Esophagus muscularis mucosa (tissue), 4 donors: ENCODE data around the gene FILIP1L.

Experiments used
- CTCF ChIP-seq, 3 experiments: fragments of 200-600 bp in 2 of 3; fragments of 450-650 bp in 1 of 3; sonication (generic) in 2 of 3; IDR thresholded peaks; one replicate each; pipeline ENCODE4 v1.5.1; 2017 to 2019; ENCODE audit warnings: antibody characterized with exemption in 3 of 3, mild to moderate bottlenecking in 2 of 3, moderate library complexity in 1 of 3
- EP300 ChIP-seq: sonication (generic); formaldehyde crosslinking; IDR thresholded peaks from one replicate; pipeline ENCODE4 v1.6.1; 2017; ENCODE audit warnings: antibody characterized with exemption
- POLR2A ChIP-seq: fragments of 450-650 bp; IDR thresholded peaks from one replicate; pipeline ENCODE4 v1.6.1; 2017; ENCODE audit warnings: antibody characterized with exemption, moderate library complexity, mild to moderate bottlenecking, low read depth
- POLR2AphosphoS5 ChIP-seq, 2 donors: sonication (generic); formaldehyde crosslinking; IDR thresholded peaks; one replicate each; pipeline ENCODE4 v1.6.1; 2017; ENCODE audit warnings: antibody characterized with exemption in 2 of 2

DNA sequence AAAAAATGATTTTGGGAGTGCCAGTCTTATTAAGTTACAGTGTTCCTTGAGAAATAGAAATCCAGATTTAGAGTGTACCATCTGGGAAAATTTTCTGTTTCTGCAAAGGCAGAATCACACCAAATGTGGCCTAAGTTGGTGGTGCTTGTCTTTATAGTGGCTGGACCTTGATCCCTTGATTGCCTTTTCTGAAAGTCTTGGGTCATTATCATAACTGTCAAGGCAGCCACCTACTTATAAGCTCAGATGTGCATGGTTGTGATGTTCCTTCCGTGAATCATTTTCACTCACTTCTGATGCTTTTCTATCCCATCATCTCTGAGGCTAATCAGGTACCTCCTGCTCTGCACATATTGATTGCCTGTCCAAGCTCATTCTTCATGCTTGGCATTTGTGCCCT lies 276.6 kb downstream of the FILIP1L start:
- TF ChIP-seq CTCF (IDR thresholded peaks at IDR 0.05) = no peak
- TF ChIP-seq EP300 = no peak
- TF ChIP-seq POLR2A = no peak
- TF ChIP-seq POLR2AphosphoS5 (IDR thresholded peaks at IDR 0.05) = no peak
